Endothelial cell of umbilical vein (primary cell): ENCODE measurements around the gene CEP57. TPM values are rescaled to one million over a fixed set of nuclear protein-coding genes. Genes with fewer than 3 reads are reported as not detected.

Experiments
- BruUV-seq: library from RNA; stranded (reverse); fragments of 400-500 nt; replicated peaks from 2 replicates; lab custom pipeline; 2021; lab: Mats Ljungman, UMichigan
- CTCF ChIA-PET: fragments of 300-600, 350-600 bp; sonication (Branson Sonifier 250); formaldehyde crosslinking; loops from one replicate; lab custom pipeline; 2021; ENCODE audit warnings: antibody characterized with exemption, inconsistent platforms; lab: Charles Lee
- POLR2A ChIA-PET: fragments of 300-600, 350-600 bp; sonication (Branson Sonifier 250); formaldehyde crosslinking; loops from one replicate; lab custom pipeline; 2021; ENCODE audit warnings: antibody characterized with exemption, inconsistent platforms; lab: Charles Lee
- DNase-seq: peaks from one replicate; pipeline ENCODE4 v3.0.0-alpha.2; 2011; ENCODE audit warnings: low read depth, low spot score
- FAIRE-seq: peaks from 2 replicates; lab custom pipeline; 2011; peaks lifted over from hg19 to GRCh38; lab: Jason Lieb, UNC
- H2AFZ ChIP-seq: 2 replicates; pipeline ENCODE4 v1.6.0; 2012; ENCODE audit warnings: low read depth, low read length, control low read depth, inconsistent platforms
- H3K27ac ChIP-seq: 2 replicates; pipeline ENCODE4 v1.5.1; 2011; ENCODE audit warnings: low read depth, mild to moderate bottlenecking, control low read depth, low read length, moderate library complexity; ENCODE audit not compliant: insufficient read depth
- H3K27me3 ChIP-seq, 2 experiments: 2 replicates each; pipeline versions ENCODE4 v1.6.0 to v1.6.1; 2011; ENCODE audit warnings: low read length in 2 of 2, mixed read lengths in 1 of 2; ENCODE audit not compliant: control insufficient read depth in 2 of 2, insufficient read depth in 2 of 2
- H3K36me3 ChIP-seq, 2 experiments: 2 replicates in 1 of 2; 3 replicates in 1 of 2; pipeline ENCODE4 v1.5.1; 2011; ENCODE audit warnings: low read length in 2 of 2, mild to moderate bottlenecking in 1 of 2, moderate library complexity in 1 of 2; ENCODE audit not compliant: control insufficient read depth in 2 of 2, insufficient read depth in 2 of 2; ENCODE audit errors: extremely low read depth in 1 of 2
- H3K4me1 ChIP-seq: 3 replicates; pipeline ENCODE4 v1.5.1; 2011; ENCODE audit warnings: mild to moderate bottlenecking, low read length; ENCODE audit not compliant: control insufficient read depth, insufficient read depth; ENCODE audit errors: extremely low read depth
- H3K4me2 ChIP-seq: 2 replicates; pipeline ENCODE4 v1.6.1; 2011; ENCODE audit warnings: low read length, control low read depth, mixed read lengths; ENCODE audit not compliant: insufficient read depth
- H3K4me3 ChIP-seq, 3 experiments: fragments of 200-600 bp in 1 of 3; sonication (generic), shearing (Covaris generic) in 1 of 3; replicated peaks in 1 of 3; 2 replicates each; pipeline ENCODE4 v1.5.1; 2011 to 2016; ENCODE audit warnings: control low read depth in 3 of 3, low read length in 3 of 3, mild to moderate bottlenecking in 2 of 3, inconsistent platforms in 1 of 3, low read depth in 1 of 3, moderate library complexity in 1 of 3; ENCODE audit not compliant: insufficient read depth in 1 of 3
- H3K79me2 ChIP-seq: 2 replicates; pipeline ENCODE4 v1.6.0; 2012; ENCODE audit warnings: low read length, inconsistent platforms; ENCODE audit not compliant: control insufficient read depth, insufficient read depth
- H3K9ac ChIP-seq: replicated peaks from 2 replicates; pipeline ENCODE3; 2011; ENCODE audit warnings: low read length, control low read depth; ENCODE audit not compliant: insufficient read depth; ENCODE audit errors: extremely low read depth
- H3K9me1 ChIP-seq: replicated peaks from 3 replicates; pipeline ENCODE4 v1.6.0; 2011; ENCODE audit warnings: mild to moderate bottlenecking, low read length; ENCODE audit not compliant: control insufficient read depth, insufficient read depth; ENCODE audit errors: extremely low read depth
- H3K9me3 ChIP-seq: replicated peaks from 2 replicates; pipeline ENCODE4 v1.5.1; 2012; ENCODE audit warnings: low read length, inconsistent platforms; ENCODE audit not compliant: control insufficient read depth, insufficient read depth
- H4K20me1 ChIP-seq: replicated peaks from 2 replicates; pipeline ENCODE3; 2011; ENCODE audit warnings: mild to moderate bottlenecking, low read length; ENCODE audit not compliant: control insufficient read depth, insufficient read depth; ENCODE audit errors: extremely low read depth
- CTCF ChIP-seq, 2 donors: IDR thresholded peaks; 1 replicate in 1 of 2; 2 replicates in 1 of 2; pipeline ENCODE4 v1.5.1; 2011; ENCODE audit warnings: low read length in 2 of 2, mild to moderate bottlenecking in 2 of 2, moderate library complexity in 2 of 2, control low read depth in 1 of 2, inconsistent platforms in 1 of 2, low read depth in 1 of 2; ENCODE audit not compliant: insufficient read depth in 1 of 2; ENCODE audit errors: extremely low read depth in 1 of 2
- EZH2 ChIP-seq: IDR thresholded peaks from 2 replicates; pipeline ENCODE4 v1.6.1; 2012; ENCODE audit warnings: borderline replicate concordance, low read depth, mild to moderate bottlenecking, moderate library complexity, low read length, inconsistent platforms; ENCODE audit not compliant: severe bottlenecking
- FOS ChIP-seq: IDR thresholded peaks from 2 replicates; pipeline ENCODE4 v1.6.1; 2011; ENCODE audit warnings: mild to moderate bottlenecking, low read length, moderate library complexity, borderline replicate concordance; ENCODE audit not compliant: insufficient read depth
- GATA2 ChIP-seq: IDR thresholded peaks from 2 replicates; pipeline ENCODE4 v1.7.0; 2011; ENCODE audit warnings: low read depth, mild to moderate bottlenecking, moderate library complexity, mixed read lengths, low read length; ENCODE audit not compliant: insufficient read length, insufficient read depth
- JUN ChIP-seq: IDR thresholded peaks from 2 replicates; pipeline ENCODE4 v1.6.1; 2011; ENCODE audit warnings: borderline replicate concordance, low read depth; ENCODE audit not compliant: insufficient read length, insufficient read depth
- MAX ChIP-seq: IDR thresholded peaks from 2 replicates; pipeline ENCODE4 v1.6.1; 2011; ENCODE audit not compliant: insufficient read depth, insufficient read length
- MYC ChIP-seq: IDR thresholded peaks from one replicate; pipeline ENCODE4 v1.6.1; 2011; ENCODE audit warnings: mild to moderate bottlenecking, low read depth, low read length
- POLR2A ChIP-seq: IDR thresholded peaks from 2 replicates; pipeline ENCODE4 v1.6.1; 2012; ENCODE audit warnings: low read depth, mild to moderate bottlenecking, control low read depth, low read length
- POLR2AphosphoS5 ChIP-seq: IDR thresholded peaks from 2 replicates; pipeline ENCODE4 v1.6.1; 2012; ENCODE audit warnings: low read depth, mild to moderate bottlenecking, control low read depth, low read length, moderate library complexity; ENCODE audit not compliant: insufficient read depth
- dilution Hi-C: fragments of 300-500 bp; cut with MboI; formaldehyde crosslinking; loops from one replicate; pipeline ENCODE4 v1.15.0; 2019; ENCODE audit warnings: low sequenced_read_pairs; ENCODE audit not compliant: extremely low pct_ligation_motif_present
- intact Hi-C: fragments of 100-400 bp; cut with micrococcal nuclease; formaldehyde crosslinking; loops from one replicate; pipeline ENCODE4 v1.10.0; 2022
- polyA plus RNA-seq, 4 experiments: library from polyadenylated mRNA; depleted of rRNA in 3 of 4; stranded (reverse) in 3 of 4; unstranded in 1 of 4; fragments of >200 nt; gene quantifications; 2 replicates each; pipeline versions ENCODE4 v1.2.1 to v1.2.3, GENCODE V29; 2011 to 2012; ENCODE audit warnings: missing spikeins in 1 of 4
- total RNA-seq: library from RNA; stranded (reverse); gene quantifications from 2 replicates; pipeline ENCODE4 v1.2.3, GENCODE V29; 2021

The CEP57 gene
- total and polyA plus RNA-seq, 2 donors (not counting 3 experiments of a cell fraction or from before 2014, with no cell fraction given): 16.0 to 35.2 TPM

- DNase-seq: no peak
- CTCF ChIA-PET: interaction anchor here (0.7 kb wide), 1 partner anchor 8 kb away, joined by 3 read pairs; no protein-coding TSS in a partner anchor
- Histone ChIP-seq H3K27ac (no peak overlapping the region), H3K9me3 (no peaks in the 10 kb centered on the region), H3K4me3 (no peak overlapping the region), H3K4me2 (no peak overlapping the region), H3K36me3 (peaks cover 2 to 36% of the 10 kb centered on the region in 2 experiments), H3K4me1 (no peaks in the 10 kb centered on the region), H3K27me3 (no peaks in the 10 kb centered on the region), H3K79me2 (peaks cover 8% of the 10 kb centered on the region), H4K20me1 (peaks cover 3% of the 10 kb centered on the region), H2AFZ (no peak overlapping the region), H3K9ac (no peak overlapping the region), H3K9me1 (no peaks in the 10 kb centered on the region)
- FAIRE-seq: no peak
- no TSS peak for BruUV-seq
- intact Hi-C loops: loop anchor here (10.0 kb wide), 1 partner anchor 986 kb away; no protein-coding TSS in a partner anchor
- dilution Hi-C loops: no loop called here
- TF ChIP-seq MYC: no peak
- TF ChIP-seq JUN: no peak
- TF ChIP-seq FOS: no peak
- TF ChIP-seq GATA2: no peak
- TF ChIP-seq POLR2AphosphoS5: no peak
- no peak for TF ChIP-seq CTCF (IDR thresholded peaks at IDR 0.05; ENCODE audit: extremely low read depth in 1 of 2, insufficient read depth in 1 of 2, low read depth in 1 of 2, low read length in 2 of 2)
- TF ChIP-seq MAX: no peak
- no peak for TF ChIP-seq EZH2
- no peak for TF ChIP-seq POLR2A
- POLR2A ChIA-PET: interaction anchor here (0.6 kb wide), 1 partner anchor 549 kb away, joined by 3 read pairs; the partner anchor contains the start of gene SESN3
These were observed 9.8 kb upstream of the CEP57 start for GRCh38 chr11:95780544-95780943.
